Esophagus squamous epithelium (tissue), 5 donors: ENCODE data around the gene CLDN6. TPM values are rescaled to one million over a fixed set of nuclear protein-coding genes. Genes with fewer than 3 reads are reported as not detected.

Experiments used
- DNase-seq: peaks from one replicate; lab custom pipeline; 2025; lab: John Stamatoyannopoulos, UW
- H3K27ac ChIP-seq, 4 donors: fragments of 200-600 bp; sonication (generic); one replicate each; pipeline ENCODE4 v1.5.1; 2016 to 2019; ENCODE audit warnings: mild to moderate bottlenecking in 1 of 4
- H3K27me3 ChIP-seq, 4 donors: fragments of 200-600 bp; sonication (generic); 1 replicate in 3 of 4; 2 replicates in 1 of 4; pipeline versions ENCODE4 v1.5.1 to v1.6.0; 2017 to 2021; ENCODE audit warnings: antibody characterized with exemption in 1 of 4
- H3K36me3 ChIP-seq, 3 donors: fragments of 200-600 bp; sonication (generic); one replicate each; pipeline ENCODE4 v1.5.1; 2016 to 2019
- H3K4me1 ChIP-seq, 3 donors: fragments of 200-600 bp; sonication (generic); one replicate each; pipeline ENCODE4 v1.5.1; 2017 to 2019
- H3K4me3 ChIP-seq, 4 donors: fragments of 200-600 bp; sonication (generic); 1 replicate in 3 of 4; 2 replicates in 1 of 4; pipeline ENCODE4 v1.5.1; 2016 to 2019; ENCODE audit warnings: mild to moderate bottlenecking in 2 of 4, moderate library complexity in 1 of 4
- H3K9me3 ChIP-seq, 3 donors: fragments of 200-600 bp; sonication (generic); one replicate each; pipeline ENCODE4 v1.5.1; 2016 to 2019
- CTCF ChIP-seq, 6 experiments: fragments of 450-650 bp in 4 of 6; fragments of 200-600 bp in 2 of 6; sonication (generic) in 2 of 6; IDR thresholded peaks; one replicate each; pipeline ENCODE4 v1.5.1; 2016 to 2019; ENCODE audit warnings: antibody characterized with exemption in 6 of 6, mild to moderate bottlenecking in 4 of 6, moderate library complexity in 4 of 6
- POLR2A ChIP-seq, 4 donors: fragments of 450-650 bp; IDR thresholded peaks; one replicate each; pipeline ENCODE4 v1.6.1; 2017; ENCODE audit warnings: antibody characterized with exemption in 4 of 4, mild to moderate bottlenecking in 4 of 4, moderate library complexity in 3 of 4
- WGBS, 2 donors: methylation state at CpG; one replicate each; pipeline ENCODE4 v1.1.5; 2018; 5-methylcytosine and 5-hydroxymethylcytosine counted together
- intact Hi-C: fragments of 100-400 bp; cut with DNase I; formaldehyde crosslinking; loops from one replicate; pipeline ENCODE4 v1.15.0; 2022
- total RNA-seq, 4 donors: library from RNA; depleted of rRNA; stranded (reverse); fragments of >200 nt; gene quantifications; one replicate each; pipeline ENCODE4 v1.1.0, GENCODE V29; 2016
- donor health status: DM: yes; HTN: yes; CAD: no.

Gene CLDN6
- total RNA-seq, 4 donors from 2014 or later, result not detected

GRCh38 chr16:3044708-3045107 is 26.7 kb upstream of the CLDN6 start:
- H3K27me3 ChIP-seq, result peaks cover 8 to 100% (median 19%) of the 10 kb centered on the region in 4 donors
- TF ChIP-seq POLR2A (IDR thresholded peaks at IDR 0.05) (no peak), CTCF (IDR thresholded peaks at IDR 0.05) (no peak)
- 84 to 89% methylated on average over 6 of the region's 6 CpGs for WGBS, 2 donors
- H3K4me1 ChIP-seq, result peaks cover 17 to 25% (median 21%) of the 10 kb centered on the region in 3 donors
- intact Hi-C loops, result no loop called here
- H3K27ac ChIP-seq, result no peak overlapping the region
- no peak overlapping the region for H3K4me3 ChIP-seq
- no peak for DNase-seq
- no peaks in the 10 kb centered on the region for H3K36me3 ChIP-seq
- no peaks in the 10 kb centered on the region for H3K9me3 ChIP-seq

GRCh38 chr16:3042376-3042775 is 24.4 kb upstream of the CLDN6 start:
- peaks cover 17 to 41% (median 21%) of the 10 kb centered on the region in 3 donors for H3K4me1 ChIP-seq
- intact Hi-C loops, result no loop called here
- 76 to 80% methylated on average over 3 of the region's 3 CpGs for WGBS, 2 donors
- no peaks in the 10 kb centered on the region for H3K9me3 ChIP-seq
- TF ChIP-seq POLR2A (IDR thresholded peaks at IDR 0.05) (no peak), CTCF (IDR thresholded peaks at IDR 0.05) (no peak)
- no peak overlapping the region for H3K4me3 ChIP-seq
- no peaks in the 10 kb centered on the region for H3K36me3 ChIP-seq
- peaks cover 6 to 100% (median 18%) of the 10 kb centered on the region in 4 donors for H3K27me3 ChIP-seq
- no peak overlapping the region for H3K27ac ChIP-seq
- DNase-seq, result no peak

GRCh38 chr16:3038896-3039295 is 20.9 kb upstream of the CLDN6 start:
- Histone ChIP-seq H3K4me3 (no peak overlapping the region), H3K27me3 (peaks cover 0 to 100% (median 15%) of the 10 kb centered on the region in 4 donors), H3K4me1 (peaks cover 0 to 47% (median 6%) of the 10 kb centered on the region in 3 donors), H3K36me3 (peaks cover 0 to 2% (median 0%) of the 10 kb centered on the region in 3 donors), H3K9me3 (no peaks in the 10 kb centered on the region), H3K27ac (no peak overlapping the region)
- 88% methylated on average over 5 of the region's 5 CpGs; no CpG with 5 or more reads in 1 of the 2 donors for WGBS, 2 donors
- intact Hi-C loops, result no loop called here
- TF ChIP-seq POLR2A (IDR thresholded peaks at IDR 0.05) (no peak), CTCF (IDR thresholded peaks at IDR 0.05) (no peak)
- DNase-seq, result no peak

- intact Hi-C loops, result no loop called here
- Histone ChIP-seq H3K27me3 (peaks cover 0 to 100% (median 14%) of the 10 kb centered on the region in 4 donors), H3K4me3 (no peak overlapping the region), H3K36me3 (peaks cover 0 to 8% (median 0%) of the 10 kb centered on the region in 3 donors), H3K27ac (peak overlapping the region in 2 of 4 donors; percentile 46 to 63), H3K9me3 (no peaks in the 10 kb centered on the region), H3K4me1 (peaks cover 0 to 49% (median 6%) of the 10 kb centered on the region in 3 donors)
- TF ChIP-seq POLR2A (IDR thresholded peaks at IDR 0.05), result no peak
- TF ChIP-seq CTCF (IDR thresholded peaks at IDR 0.05), result no peak
- WGBS, 2 donors, result 16 to 38% methylated on average over 1 to 9 of the region's 11 CpGs
- DNase-seq, result no peak
These were observed 20.3 kb upstream of the CLDN6 start for GRCh38 chr16:3038256-3038655.

- H3K4me3 ChIP-seq, result peak within 1 kb of the TSS; percentile 57 to 75 (median 70)
These were observed 18.8 kb upstream of the CLDN6 start, which contains the start of gene BICDL2 for GRCh38 chr16:3036726-3037315. BICDL2 (minus strand) TSS chr16:3036944; CDS start chr16:3035496, 1,448 bp downstream.

More at GRCh38 chr16:3036726-3037315, 18.8 kb upstream of the CLDN6 start, which contains the start of gene BICDL2:
- 24 to 28% methylated on average over 5 of the region's 44 CpGs for WGBS, 2 donors
- Histone ChIP-seq H3K27ac (peak within 1 kb of the TSS; percentile 61 to 95 (median 92)), H3K36me3 (peaks cover 0 to 12% (median 0%) of the 10 kb centered on the region in 3 donors), H3K9me3 (no peaks in the 10 kb centered on the region), H3K27me3 (peaks cover 0 to 100% (median 14%) of the 10 kb centered on the region in 4 donors), H3K4me1 (peaks cover 0 to 63% (median 6%) of the 10 kb centered on the region in 3 donors)
- DNase-seq, result no peak
- intact Hi-C loops, result no loop called here
- TF ChIP-seq CTCF (IDR thresholded peaks at IDR 0.05) (no peak), POLR2A (IDR thresholded peaks at IDR 0.05) (peak in 1 of 4 donors; percentile 27)
